NCI-H345 treated with DMSO at 0.1 percent for 48 hours (cell line): Measurements from ENCODE around the gene CD2BP2.

Source experiments
- DNase-seq: peaks from one replicate; lab custom pipeline; 2025; ENCODE audit not compliant: unreplicated experiment; lab: John Stamatoyannopoulos, UW

CD2BP2 gene

GRCh38 chr16:30379158-30379783 is 24.2 kb upstream of the CD2BP2 start:
- DNase-seq, result no peak

DNA sequence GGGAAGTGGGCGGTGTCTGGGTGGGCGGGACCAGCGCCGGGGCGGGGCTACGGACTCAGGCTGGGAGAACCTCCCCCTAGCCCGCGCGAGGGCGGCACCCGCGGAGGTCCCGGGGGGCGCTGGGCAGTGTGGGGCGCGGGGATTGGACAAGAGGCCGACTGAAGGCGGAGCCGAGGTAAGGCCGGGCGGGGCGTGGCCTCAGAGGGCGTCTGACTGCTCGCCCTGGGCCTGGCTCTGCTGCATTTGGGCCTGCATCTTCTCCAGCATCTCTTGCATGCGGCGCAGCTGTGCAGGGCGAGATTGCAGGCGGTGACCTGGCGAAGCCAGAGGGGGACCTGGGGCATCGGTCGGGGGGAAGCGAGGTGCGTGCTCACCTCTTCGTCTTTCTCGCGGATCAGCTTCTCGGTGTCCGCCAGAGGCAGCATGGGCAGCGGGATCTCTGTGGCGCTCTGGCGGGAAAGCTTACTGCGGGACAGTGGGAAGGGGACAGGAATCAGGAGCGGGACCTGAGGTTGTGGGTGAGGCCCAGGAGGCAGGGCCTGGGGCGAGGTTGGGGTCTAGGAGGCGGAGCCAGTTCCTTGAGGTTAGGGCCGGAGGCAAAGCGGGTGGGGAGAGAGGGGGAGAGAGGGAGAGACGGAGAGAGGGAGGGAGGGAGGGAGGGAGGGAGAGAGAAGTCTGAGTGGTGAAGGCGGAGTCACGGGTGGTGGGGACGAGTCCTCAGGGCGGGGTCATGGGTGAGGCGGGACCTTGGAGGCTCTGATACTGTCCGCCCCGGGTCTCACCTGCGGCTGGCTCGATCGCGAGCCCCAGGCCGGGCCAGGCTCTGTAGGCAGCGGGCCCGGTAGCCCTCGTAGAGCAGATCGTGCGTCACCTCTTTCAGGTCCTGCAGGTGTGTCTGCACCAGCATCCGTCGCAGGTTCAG is 23.4 kb upstream of the CD2BP2 start:
- DNase-seq, result peak; percentile 94

GRCh38 chr16:30377812-30378235 is 22.7 kb upstream of the CD2BP2 start:
- DNase-seq, result peak; percentile 91

DNA sequence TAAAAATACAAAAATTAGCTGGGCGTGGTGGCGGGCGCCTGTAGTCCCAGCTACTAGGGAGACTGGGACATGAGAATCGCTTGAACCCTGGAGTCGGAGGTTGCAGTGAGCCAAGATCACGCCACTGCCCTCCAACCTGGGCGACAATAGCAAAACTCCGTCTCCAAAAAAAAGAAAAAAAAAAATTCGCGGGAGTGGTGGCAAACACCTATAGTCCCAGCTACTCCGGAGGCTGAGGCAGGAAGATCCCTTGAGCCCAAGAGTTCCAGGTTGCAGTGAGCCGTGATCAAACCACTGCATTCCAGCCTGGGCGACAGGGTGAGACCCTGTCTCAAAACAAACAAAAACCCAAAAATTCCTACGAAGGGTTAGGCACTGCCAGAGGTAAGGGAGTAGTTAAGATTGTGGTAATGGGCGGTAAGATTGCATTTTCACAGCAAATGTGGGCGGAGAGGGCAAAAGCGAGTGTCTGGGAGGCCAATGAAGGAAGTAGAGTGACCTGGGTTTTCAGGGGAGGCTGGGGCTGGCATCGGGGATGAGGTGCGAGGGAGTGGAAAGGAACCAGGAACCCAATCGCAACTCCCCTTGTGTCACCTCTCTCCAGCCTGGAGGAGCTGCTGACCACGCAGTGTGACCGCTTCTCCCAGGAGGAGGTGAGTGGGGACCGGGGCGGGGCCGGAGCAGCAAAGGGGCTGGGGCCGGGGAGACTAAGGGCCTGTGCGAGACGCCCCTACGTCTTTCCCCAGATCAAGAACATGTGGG is 22.1 kb upstream of the CD2BP2 start:
- DNase-seq, result no peak

DNA sequence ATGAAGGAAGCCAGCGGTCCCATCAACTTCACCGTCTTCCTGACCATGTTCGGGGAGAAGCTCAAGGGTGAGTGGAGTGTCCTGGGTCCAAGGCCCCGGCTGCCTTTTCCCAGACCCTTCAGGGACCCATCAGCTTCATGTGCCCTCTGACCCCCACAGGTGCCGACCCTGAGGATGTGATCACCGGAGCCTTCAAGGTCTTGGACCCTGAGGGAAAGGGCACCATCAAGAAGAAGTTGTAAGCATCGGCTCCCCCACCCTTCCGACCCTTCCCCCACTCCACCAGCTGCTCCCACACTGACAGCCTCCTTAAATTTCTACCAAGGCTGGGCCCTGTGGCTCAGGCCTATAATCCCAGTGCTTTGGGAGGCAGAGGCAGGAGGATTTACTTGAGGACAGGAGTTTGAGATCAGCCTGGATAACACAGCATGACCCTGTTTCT is 21.4 kb upstream of the CD2BP2 start:
- no peak for DNase-seq

DNA sequence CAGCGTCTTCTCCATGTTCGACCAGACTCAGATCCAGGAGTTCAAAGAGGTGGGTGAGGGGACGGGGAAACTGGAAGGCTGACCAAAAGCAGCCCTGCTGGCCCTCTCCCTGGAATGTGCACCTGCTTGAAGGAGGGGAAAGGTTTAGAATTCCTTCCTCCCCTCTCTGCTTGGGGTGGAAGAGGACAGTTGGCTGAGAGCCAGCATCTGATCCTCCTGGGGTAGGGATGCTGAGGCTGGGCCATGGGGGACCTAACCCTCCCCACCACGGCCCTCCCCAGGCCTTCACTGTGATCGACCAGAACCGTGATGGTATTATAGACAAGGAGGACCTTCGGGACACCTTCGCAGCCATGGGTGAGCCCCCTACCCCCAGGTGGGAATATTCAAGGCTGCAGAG is 20.8 kb upstream of the CD2BP2 start:
- no peak for DNase-seq

GRCh38 chr16:30374538-30374937 is 19.4 kb upstream of the CD2BP2 start, which contains the start of gene MYL11:
TSS of gene MYL11 (plus strand) at chr16:30374802. CDS start at chr16:30374858, 56 bp downstream.
- no peak for DNase-seq

- DNase-seq, result no peak
Measured at GRCh38 chr16:30372725-30373124, 17.6 kb upstream of the CD2BP2 start.

GRCh38 chr16:30372038-30372712 is 17.1 kb upstream of the CD2BP2 start:
- no peak for DNase-seq

- no peak for DNase-seq
Measured at GRCh38 chr16:30371248-30371816, 16.2 kb upstream of the CD2BP2 start.

- peak; percentile 100 for DNase-seq
Measured at GRCh38 chr16:30370456-30371247, 15.5 kb upstream of the CD2BP2 start, which contains the start of gene TBC1D10B. TSS of gene TBC1D10B (minus strand) at chr16:30370494. CDS start at chr16:30370183, 311 bp downstream.

- no peak for DNase-seq
Measured at GRCh38 chr16:30369938-30370455, 14.9 kb upstream of the CD2BP2 start.

DNA sequence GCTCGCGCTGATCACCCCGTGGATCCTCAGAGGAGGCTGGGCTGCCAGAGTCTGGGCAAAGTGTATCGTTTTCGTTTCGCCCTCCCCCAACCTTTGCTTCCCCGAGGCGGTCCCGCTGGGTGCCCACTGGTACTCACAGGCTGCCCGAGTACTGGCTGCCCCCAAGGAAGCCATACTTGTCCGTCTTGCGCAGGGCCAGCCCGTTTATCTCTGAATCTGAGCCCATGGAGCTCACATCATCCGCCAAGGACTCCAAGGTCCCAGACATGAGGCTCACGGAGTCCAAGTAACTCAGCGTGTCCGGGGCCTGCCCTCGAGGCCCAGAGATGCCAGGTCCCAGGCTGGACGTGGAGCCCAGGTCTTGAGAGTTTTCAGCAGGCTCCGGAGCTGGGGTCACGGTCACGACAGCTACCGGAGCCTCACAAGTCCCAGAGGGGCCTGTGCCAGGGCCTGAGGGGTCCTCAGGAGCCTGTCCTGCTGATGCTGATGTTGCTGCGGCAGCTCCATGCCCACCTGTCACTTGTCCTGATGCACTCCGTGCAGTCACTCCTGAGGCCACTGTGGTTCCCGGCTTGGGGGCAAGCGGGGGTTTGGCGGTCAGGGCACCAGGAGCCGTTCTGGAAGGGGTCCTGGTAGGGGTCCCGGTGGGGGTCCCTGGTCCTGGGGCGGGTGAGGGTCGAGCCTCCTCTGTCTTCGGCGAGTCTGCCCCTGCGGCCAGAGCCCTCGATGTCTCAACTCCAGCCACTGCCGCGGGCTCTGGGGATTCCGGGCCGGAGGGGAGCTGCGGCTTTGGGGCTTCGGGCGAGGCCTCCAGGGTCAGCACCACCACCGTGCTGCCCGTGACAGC is 14.2 kb upstream of the CD2BP2 start:
- no peak for DNase-seq

GRCh38 chr16:30368792-30369090 is 13.6 kb upstream of the CD2BP2 start:
- DNase-seq, result no peak

DNA sequence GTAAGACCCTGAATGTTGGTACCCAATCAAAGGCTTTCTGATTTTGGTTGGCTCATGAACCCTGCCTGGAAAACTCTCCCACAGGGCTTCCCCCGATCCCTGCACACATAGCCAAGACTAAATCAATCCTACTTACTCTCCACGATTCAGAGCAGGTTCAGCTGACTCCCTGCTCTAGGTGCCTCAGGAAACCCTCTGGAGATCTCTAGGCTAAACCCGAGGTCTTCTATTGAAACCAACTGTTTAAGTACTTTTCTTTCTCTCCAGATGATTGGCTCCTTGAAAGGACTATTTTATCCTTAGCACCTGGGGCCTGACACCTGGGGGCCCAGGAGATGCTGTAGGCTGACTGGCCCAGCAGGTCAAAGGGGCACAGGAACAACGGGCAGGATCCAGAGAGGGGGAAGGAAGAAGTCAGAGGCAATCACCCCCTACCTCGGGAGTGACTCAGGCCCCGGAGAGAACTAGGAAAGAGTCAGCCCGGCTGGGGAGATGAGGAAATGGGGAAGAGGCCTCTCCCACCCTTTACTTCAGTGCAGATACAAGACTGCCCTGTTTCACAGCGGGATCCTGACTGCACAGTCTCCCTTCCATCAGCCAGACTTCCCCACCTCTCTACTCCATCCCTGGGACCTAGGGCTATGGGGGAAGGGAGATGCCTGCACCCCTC is 13.1 kb upstream of the CD2BP2 start:
- DNase-seq, result no peak

DNA sequence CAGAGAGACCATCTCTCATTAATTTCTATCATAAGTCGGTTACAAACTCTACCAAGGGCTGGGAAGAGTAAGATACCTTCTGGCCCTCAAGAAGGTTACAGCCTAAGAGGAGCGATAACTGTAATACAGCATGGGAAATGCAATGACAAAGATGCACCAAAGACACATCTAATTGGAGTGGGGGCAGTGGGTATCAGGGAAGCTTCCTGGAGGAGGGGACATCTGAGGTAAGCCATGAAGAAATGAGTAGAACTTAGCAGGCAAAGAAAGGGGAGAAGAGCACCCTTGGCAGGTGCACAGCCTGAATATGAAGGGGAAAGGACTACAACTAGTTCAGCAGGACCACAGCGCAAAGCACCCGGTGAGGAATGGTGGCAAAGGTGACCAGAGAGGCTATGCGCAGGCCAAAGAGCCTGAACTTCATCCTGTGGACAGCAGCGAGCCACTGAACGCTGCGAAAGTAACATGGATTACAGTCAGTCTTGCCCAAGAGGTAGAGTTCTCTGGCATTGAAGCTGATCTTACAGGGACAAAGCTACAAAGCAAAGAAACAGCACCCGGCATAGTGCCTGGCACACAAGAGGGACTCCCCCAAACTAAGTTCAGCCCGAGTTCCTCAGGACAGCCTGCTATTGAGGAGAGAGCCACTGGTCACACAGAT is 12.4 kb upstream of the CD2BP2 start:
- DNase-seq, result no peak

DNA sequence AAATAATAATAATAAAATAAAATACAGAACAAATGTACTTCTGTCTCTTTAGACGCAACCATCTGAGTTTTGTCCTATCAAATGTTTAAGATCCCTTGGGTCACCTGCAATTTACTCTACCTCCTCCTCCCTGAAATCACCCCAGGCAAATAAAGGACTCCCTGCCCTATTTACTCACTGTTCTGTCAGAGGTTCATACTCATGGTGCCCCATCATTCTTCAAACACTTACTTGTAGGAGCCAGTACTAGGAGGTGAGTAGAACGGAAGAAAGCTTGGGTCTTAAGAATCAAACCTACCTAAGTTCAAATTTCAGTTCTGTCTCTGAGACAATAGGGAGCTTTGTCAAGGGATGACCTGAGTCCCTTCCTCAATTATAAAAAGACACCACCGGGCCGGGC is 11.4 kb upstream of the CD2BP2 start:
- DNase-seq, result no peak

GRCh38 chr16:30365200-30365599 is 10.1 kb upstream of the CD2BP2 start:
- no peak for DNase-seq
